GM10266 (cell line): ENCODE data around the gene R3HDM1.

ENCODE experiments used
- DNase-seq: peaks from one replicate; pipeline ENCODE4 v3.0.0; 2012; ENCODE audit errors: extremely low spot score
- CTCF ChIP-seq: IDR thresholded peaks from 2 replicates; pipeline ENCODE4 v1.5.1; 2012; ENCODE audit warnings: mild to moderate bottlenecking, low read depth; ENCODE audit not compliant: control insufficient read depth, insufficient read depth; ENCODE audit errors: missing control alignments

Gene R3HDM1

DNA sequence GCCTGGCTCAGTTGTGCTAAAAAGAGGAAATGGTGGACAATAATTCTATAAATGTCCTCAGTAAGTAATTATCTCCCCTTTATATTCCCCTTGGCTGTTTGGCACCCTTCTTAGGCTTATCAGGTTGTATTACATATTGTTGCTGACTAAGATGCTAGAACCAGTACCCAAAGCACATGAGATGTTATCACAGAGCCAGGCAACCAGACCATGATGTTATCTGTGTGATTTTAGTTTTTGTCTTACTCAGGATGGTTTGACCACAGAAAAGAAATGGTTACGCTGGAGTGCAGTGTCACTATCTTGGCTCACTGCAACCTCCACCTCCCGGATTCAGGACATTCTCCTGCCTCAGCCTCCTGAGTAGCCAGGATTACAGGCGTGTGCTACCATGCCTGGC, 15.2 kb downstream of the R3HDM1 start:
- no peak for TF ChIP-seq CTCF
- DNase-seq, result no peak

DNA sequence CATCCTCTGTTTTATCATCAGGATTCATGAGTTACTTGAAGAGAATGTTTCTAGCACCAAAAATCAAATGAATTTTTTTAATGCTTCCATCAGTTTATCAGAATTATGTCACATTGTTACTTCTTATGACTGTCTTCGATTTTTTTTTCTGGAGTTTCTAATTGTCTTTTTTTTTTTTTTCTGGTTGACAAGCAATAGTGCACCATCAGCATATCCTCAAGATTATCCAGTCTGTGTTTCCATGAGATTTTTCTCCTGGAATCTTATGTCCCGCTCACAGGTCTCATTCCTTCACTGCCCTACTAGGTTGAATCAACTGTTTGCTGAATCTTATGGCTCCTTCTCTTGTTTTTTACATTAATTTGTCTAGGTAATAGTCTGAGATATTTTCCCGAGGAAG, 16.0 kb downstream of the R3HDM1 start:
- no peak for DNase-seq
- no peak for TF ChIP-seq CTCF

GRCh38 chr2:135551356-135551755, 20.1 kb downstream of the R3HDM1 start:
- TF ChIP-seq CTCF, result no peak
- no peak for DNase-seq

DNA sequence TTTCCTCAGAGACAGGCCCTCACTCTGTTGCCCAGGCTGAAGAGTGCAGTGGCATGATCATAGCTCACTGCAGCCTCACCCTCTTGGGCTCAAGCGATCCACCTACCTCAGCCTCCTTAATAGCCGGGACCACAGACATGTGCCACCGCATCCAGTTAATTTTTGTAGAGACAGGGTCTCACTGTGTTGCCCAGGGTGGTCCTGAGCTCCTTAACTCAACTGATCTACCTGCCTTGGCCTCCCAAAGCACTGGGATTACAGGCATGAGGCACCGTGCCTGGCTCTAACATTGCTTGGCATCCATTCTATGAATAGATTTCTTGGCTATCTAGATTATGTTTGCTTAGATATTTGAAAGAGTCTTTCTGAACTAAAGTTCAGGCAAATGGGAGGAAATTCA, 21.6 kb downstream of the R3HDM1 start:
- no peak for DNase-seq
- TF ChIP-seq CTCF, result no peak

- no peak for TF ChIP-seq CTCF
- no peak for DNase-seq
Observed at GRCh38 chr2:135555311-135555710, 24.0 kb downstream of the R3HDM1 start.

GRCh38 chr2:135557530-135557929, 26.2 kb downstream of the R3HDM1 start:
- TF ChIP-seq CTCF, result no peak
- no peak for DNase-seq

DNA sequence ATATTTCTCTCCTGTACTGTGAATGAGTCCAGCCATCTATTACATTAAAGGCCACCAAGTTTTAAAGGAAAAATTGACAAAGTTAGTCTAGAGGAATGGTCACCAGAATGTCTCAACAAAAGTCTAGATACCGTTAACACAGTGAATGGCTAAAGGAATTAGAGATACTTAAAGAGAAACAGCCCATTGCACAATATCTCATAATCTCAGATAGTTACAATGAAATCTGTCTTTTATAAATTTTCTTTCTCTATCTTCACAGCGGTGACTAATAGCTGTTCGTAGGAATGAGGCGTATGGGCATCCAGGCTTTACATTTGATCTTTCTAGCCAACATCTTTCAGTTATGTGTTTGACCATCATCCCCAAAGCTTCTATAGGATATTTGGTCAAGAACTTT, 30.6 kb downstream of the R3HDM1 start:
- TF ChIP-seq CTCF, result no peak
- DNase-seq, result no peak
